ENCODE results near the gene TMED4. TPM values are rescaled to one million over a fixed set of nuclear protein-coding genes. Genes with fewer than 3 reads are reported as not detected.

The TMED4 gene
- total RNA-seq, 1 experiment from 2014 or later = 62.4 TPM

DNA sequence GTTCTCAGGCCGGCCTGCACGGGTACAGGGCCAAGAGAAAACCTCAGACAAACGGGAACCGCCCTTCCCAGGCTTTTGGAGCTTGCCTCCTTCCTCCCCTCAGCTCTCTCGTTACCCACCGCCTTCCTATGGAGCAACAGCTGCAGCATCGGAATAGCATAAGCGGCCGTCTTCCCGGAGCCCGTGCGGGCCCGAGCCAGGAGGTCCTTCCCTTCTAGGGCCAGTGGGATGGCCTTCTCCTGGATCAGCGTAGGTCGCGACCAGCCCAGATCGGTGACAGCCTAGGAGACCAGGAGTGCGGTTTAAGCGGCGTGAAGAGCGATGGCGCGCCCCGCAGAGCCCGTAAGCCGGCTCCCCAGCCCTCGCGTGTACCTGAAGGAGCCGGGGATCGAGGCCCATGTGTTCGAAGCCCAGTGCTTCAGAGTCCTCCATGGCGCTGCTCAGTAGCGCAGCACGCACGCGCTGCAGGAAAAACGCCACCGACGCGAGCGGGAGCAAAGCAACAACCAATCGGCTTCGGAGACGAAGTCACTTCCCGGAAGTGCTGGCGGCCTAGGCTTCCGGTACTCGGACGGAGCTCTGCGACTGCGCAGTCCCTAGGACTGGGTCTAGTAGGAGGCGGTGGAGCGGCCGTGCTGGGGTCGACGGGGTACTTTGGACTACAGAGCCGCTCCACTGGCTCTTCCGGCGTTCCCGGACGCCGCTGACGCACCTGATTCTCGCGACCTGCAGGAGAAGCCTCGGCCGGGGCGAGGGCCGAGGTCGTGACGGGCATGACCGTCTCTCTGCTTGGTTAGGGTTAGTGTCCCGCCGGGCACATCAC, 8.4 kb downstream of the TMED4 start, which contains the start of gene DDX56:
Gene DDX56 (minus strand): TSS at position 445 of the 823 bp plus-strand sequence. CDS start 13 bp downstream, at position 432.
- Histone ChIP-seq H2BK120ac (ENCODE audit: low read depth, low read length, poor library complexity, severe bottlenecking) (no peak within 1 kb of the TSS), H2AFZ (ENCODE audit: low read length) (no peak within 1 kb of the TSS), H3K27ac (ENCODE audit: insufficient read length, low read depth, low read length) (no peak within 1 kb of the TSS), H3K4me1 (ENCODE audit: insufficient read depth, low read length) (no peaks in the 10 kb centered on the region), H3K23me2 (ENCODE audit: insufficient read length, low read depth, low read length, poor library complexity, severe bottlenecking) (peaks cover 9% of the 10 kb centered on the region), H2AK5ac (ENCODE audit: insufficient read length, low read length) (no peak within 1 kb of the TSS), H2BK20ac (ENCODE audit: low read depth, low read length, poor library complexity, severe bottlenecking) (no peak within 1 kb of the TSS), H3K9ac (ENCODE audit: extremely low read depth, insufficient read length, low read length) (peak within 1 kb of the TSS; percentile 84), H3K4me2 (ENCODE audit: insufficient read depth, insufficient read length, low read length) (peak within 1 kb of the TSS; percentile 69), H3K9me3 (ENCODE audit: control insufficient read depth, low read depth, low read length) (no peaks in the 10 kb centered on the region), H3K79me1 (ENCODE audit: insufficient read depth, low read depth, low read length, poor library complexity, severe bottlenecking) (no peaks in the 10 kb centered on the region), H4K91ac (ENCODE audit: insufficient read length, low read depth, low read length) (no peak within 1 kb of the TSS), H3K14ac (ENCODE audit: insufficient read depth, low read length) (peak within 1 kb of the TSS; percentile 97), H2BK15ac (ENCODE audit: low read depth, low read length) (no peak within 1 kb of the TSS), H3K23ac (ENCODE audit: insufficient read length, low read depth, low read length) (no peak within 1 kb of the TSS), H3K79me2 (ENCODE audit: insufficient read depth, low read length) (peaks cover 11% of the 10 kb centered on the region; the same call in 1 of the 2 replicates), H4K8ac (replicated peaks; ENCODE audit: insufficient read length, low read depth, low read length) (no peak within 1 kb of the TSS), H2BK12ac (ENCODE audit: insufficient read length, low read depth, low read length) (no peak within 1 kb of the TSS), H3T11ph (ENCODE audit: low read length) (no peak within 1 kb of the TSS), H3K27me3 (ENCODE audit: insufficient read depth, low read length) (no peaks in the 10 kb centered on the region), H3K56ac (ENCODE audit: insufficient read length, low read depth, low read length) (no peak within 1 kb of the TSS), H2BK5ac (ENCODE audit: insufficient read length, low read length) (no peak within 1 kb of the TSS), H4K5ac (ENCODE audit: insufficient read length, low read depth, low read length) (no peak within 1 kb of the TSS), H4K20me1 (ENCODE audit: control insufficient read depth, insufficient read depth, insufficient read length) (no peaks in the 10 kb centered on the region), H3K18ac (ENCODE audit: insufficient read length, low read depth, low read length) (peak within 1 kb of the TSS; percentile 92), H3K4ac (ENCODE audit: low read depth, low read length) (no peak within 1 kb of the TSS)
- Mint-ChIP-seq H3K27ac (peak within 1 kb of the TSS; percentile 97 to 99 (median 98)), H3K4me3 (peak within 1 kb of the TSS; percentile 95 to 98), H3K36me3 (ENCODE audit: insufficient read depth in 1 of 3, low read depth in 3 of 3) (peaks cover 49 to 70% (median 67%) of the 10 kb centered on the region in 3 experiments; a peak in 6 of 7 replicates), H3K4me1 (peaks cover 17 to 22% of the 10 kb centered on the region in 2 experiments), H3K9me3 (no peaks in the 10 kb centered on the region; a peak in 1 of 5 replicates), H3K27me3 (ENCODE audit: low read depth) (no peaks in the 10 kb centered on the region; the same call in 1 of the 2 replicates)
- no CpG with 5 or more reads among the region's 74 CpGs for WGBS (ENCODE audit: extremely low coverage, insufficient read length, low lambda C conversion rate)
- peak; percentile 96 for DNase-seq
- TF ChIP-seq, protein P1, sequence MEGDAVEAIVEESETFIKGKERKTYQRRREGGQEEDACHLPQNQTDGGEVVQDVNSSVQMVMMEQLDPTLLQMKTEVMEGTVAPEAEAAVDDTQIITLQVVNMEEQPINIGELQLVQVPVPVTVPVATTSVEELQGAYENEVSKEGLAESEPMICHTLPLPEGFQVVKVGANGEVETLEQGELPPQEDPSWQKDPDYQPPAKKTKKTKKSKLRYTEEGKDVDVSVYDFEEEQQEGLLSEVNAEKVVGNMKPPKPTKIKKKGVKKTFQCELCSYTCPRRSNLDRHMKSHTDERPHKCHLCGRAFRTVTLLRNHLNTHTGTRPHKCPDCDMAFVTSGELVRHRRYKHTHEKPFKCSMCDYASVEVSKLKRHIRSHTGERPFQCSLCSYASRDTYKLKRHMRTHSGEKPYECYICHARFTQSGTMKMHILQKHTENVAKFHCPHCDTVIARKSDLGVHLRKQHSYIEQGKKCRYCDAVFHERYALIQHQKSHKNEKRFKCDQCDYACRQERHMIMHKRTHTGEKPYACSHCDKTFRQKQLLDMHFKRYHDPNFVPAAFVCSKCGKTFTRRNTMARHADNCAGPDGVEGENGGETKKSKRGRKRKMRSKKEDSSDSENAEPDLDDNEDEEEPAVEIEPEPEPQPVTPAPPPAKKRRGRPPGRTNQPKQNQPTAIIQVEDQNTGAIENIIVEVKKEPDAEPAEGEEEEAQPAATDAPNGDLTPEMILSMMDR (conservative IDR thresholded peaks at IDR 0.05) = no peak
